Left kidney (tissue), 8 donors: ENCODE results near the gene RNF5. TPM values are rescaled to one million over a fixed set of nuclear protein-coding genes. Genes with fewer than 3 reads are reported as not detected.
"Not testable (repeated sequence)": the region's sequence is repeated elsewhere in the genome, so short reads cannot be mapped to it uniquely, and the experiment has no call there.

Source experiments
- DNase-seq: peaks from one replicate; pipeline ENCODE4 v3.0.0-alpha.2; 2013
- long read RNA-seq, 8 donors: transcript quantifications; one replicate each; lab custom pipeline, GENCODE V29; 2026
- polyA plus RNA-seq: library from polyadenylated mRNA; unstranded; fragments of 120-200 nt; gene quantifications from one replicate; pipeline ENCODE4 v1.2.1, GENCODE V29; 2013; ENCODE audit not compliant: insufficient read length

RNF5 gene
- polyA plus RNA-seq: 90.5 TPM
- long read RNA-seq, donor 1, transcript RNF5-203 (6 exons, 1,168 nt): major isoform, 66 of 91 reads
- long read RNA-seq, donor 1, partial matches to known transcripts: 5 of 91 reads
- long read RNA-seq, donor 1, other reads (novel, unspliced or antisense): 20 of 91 reads
- long read RNA-seq, donor 2, transcript RNF5-203 (6 exons, 1,168 nt): major isoform, 45 of 96 reads
- long read RNA-seq, donor 2, partial matches to known transcripts: 37 of 96 reads
- long read RNA-seq, donor 2, other reads (novel, unspliced or antisense): 14 of 96 reads
- long read RNA-seq, donor 3, transcript RNF5-203 (6 exons, 1,168 nt): major isoform, 43 of 112 reads
- long read RNA-seq, donor 3, partial matches to known transcripts: 64 of 112 reads
- long read RNA-seq, donor 3, other reads (novel, unspliced or antisense): 5 of 112 reads
- long read RNA-seq, donor 4, transcript RNF5-203 (6 exons, 1,168 nt): major isoform, 5 of 5 reads
- long read RNA-seq, donor 4, partial matches to known transcripts: 0 of 5 reads
- long read RNA-seq, donor 4, other reads (novel, unspliced or antisense): 0 of 5 reads
- long read RNA-seq, donor 5, transcript RNF5-203 (6 exons, 1,168 nt): major isoform, 116 of 248 reads
- long read RNA-seq, donor 5, partial matches to known transcripts: 75 of 248 reads
- long read RNA-seq, donor 5, other reads (novel, unspliced or antisense): 57 of 248 reads
- long read RNA-seq, donor 6, transcript RNF5-203 (6 exons, 1,168 nt): major isoform, 57 of 120 reads
- long read RNA-seq, donor 6, partial matches to known transcripts: 51 of 120 reads
- long read RNA-seq, donor 6, other reads (novel, unspliced or antisense): 12 of 120 reads
- long read RNA-seq, donor 7, transcript RNF5-203 (6 exons, 1,168 nt): major isoform, 77 of 119 reads
- long read RNA-seq, donor 7, partial matches to known transcripts: 14 of 119 reads
- long read RNA-seq, donor 7, other reads (novel, unspliced or antisense): 28 of 119 reads
- long read RNA-seq, donor 8, transcript RNF5-203 (6 exons, 1,168 nt): major isoform, 19 of 46 reads
- long read RNA-seq, donor 8, partial matches to known transcripts: 20 of 46 reads
- long read RNA-seq, donor 8, other reads (novel, unspliced or antisense): 7 of 46 reads

DNA sequence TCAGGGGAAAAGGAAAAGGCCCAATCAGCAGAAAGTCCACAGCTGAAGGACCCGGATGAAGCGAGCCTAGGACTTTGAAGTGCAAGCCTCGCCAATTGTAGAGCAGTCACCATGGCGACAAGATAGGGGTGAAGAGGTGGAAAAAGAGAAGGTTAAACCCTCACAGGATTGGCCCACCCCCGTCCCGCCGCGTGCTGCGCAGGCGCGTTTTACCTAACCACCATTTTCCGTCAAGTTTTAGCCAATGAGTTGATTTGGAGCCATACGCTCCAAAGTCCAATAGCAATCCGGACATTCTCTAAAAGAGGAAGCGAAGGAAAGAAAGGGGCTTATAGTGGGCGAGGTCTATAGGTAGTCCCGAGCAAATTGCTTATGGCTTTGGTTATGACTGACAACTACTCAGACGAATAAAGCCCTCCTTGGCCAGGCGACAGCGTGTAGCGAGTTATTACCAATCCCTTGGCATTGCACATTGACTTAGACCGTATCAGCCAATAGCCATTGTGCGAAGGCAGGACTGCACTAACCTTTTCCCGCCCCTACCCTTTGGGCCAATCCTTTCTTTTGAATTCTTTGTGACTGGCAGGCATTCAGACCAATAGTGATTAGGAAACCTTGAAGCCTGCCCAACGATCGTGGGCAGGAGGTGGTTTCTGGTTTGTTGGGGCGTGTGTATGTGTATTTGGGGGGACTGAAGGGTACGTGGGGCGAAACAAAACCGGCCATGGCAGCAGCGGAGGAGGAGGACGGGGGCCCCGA lies at the start of gene RNF5:
TSS of gene RNF5 (plus strand) at position 618 of the 759 bp plus-strand sequence. CDS start at position 725, 107 bp downstream.
- DNase-seq: peak; percentile 100

DNA sequence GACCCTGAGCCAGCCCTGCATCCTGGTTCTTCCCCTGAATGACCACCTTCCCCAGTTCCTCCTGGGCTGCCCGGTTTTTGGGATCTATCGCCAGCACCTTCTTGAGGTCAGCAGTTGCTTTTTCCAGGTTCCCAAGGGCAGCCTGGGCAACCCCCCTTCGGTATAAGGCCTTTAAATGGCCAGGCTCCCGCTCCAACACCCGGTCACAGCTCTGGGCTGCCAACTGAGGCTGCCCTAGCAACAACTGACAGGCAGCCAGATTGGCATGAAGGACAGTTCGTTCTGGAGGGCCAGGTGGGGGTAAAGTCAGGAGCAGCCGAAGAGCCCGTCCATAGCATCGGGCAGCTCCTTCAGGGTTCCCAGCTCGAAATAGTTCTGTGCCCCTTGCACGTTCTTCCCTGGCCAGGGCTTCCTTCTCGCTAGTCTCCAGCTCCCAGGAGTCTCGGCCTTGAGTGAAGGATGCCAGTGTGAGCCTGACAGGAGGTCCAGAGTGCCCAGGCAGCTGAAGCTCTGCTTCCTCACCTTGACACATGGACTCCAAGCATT lies 49.4 kb upstream of the RNF5 start:
- DNase-seq: no peak

- DNase-seq: no peak
These were observed 48.7 kb upstream of the RNF5 start for GRCh38 chr6:32129297-32130088.

DNA sequence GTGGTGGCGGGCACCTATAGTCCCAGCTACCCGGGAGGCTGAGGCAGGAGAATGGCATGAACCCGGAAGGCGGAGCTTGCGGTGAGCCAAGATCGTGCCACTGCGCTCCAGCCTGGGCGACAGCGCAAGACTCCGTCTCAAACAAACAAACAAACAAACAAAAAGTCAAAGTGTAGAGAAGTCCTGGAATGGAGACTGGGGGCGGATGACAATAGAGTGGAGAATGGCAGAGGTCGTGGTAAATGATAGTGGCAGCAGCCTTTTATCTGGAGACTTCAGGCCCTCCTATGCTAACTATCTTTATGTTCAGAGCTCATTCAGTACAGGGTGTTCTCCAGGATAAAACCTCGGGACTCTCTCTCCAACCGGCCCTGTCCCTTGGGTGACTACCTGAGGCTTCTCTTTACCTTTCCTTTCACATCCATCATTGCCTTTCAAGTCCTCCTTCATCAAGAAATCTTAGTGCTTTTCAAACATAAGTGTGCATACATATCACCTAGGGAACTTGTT lies 46.7 kb upstream of the RNF5 start:
- no peak for DNase-seq

- no peak for DNase-seq
These were observed 46.1 kb upstream of the RNF5 start for GRCh38 chr6:32132110-32132509.

GRCh38 chr6:32133786-32134185 lies 44.4 kb upstream of the RNF5 start:
- no peak for DNase-seq

DNA sequence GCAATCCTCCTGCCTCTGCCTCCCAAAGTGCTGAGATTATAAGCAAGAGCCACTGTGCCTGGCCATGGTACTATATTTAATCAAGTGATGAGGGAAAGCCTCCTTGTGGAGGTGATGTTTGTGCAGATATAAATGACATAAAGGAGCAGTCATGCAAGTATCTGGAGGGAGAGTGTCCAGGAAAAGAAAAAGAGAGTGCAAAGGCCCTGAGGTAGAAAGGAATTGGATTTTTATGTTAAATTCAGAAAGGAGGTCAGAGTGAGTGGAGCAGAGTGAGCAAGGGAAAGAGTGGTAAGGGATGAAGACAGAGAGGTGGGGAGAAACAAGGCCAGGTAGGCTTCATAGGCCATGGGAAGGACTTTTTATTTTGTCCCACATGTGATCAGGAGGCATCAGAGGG lies 40.8 kb upstream of the RNF5 start:
- DNase-seq: no peak

GRCh38 chr6:32139590-32139989 lies 38.6 kb upstream of the RNF5 start:
- DNase-seq: no peak

- DNase-seq: no peak
These were observed 37.7 kb upstream of the RNF5 start for GRCh38 chr6:32140420-32141046.

GRCh38 chr6:32144238-32144637 lies 34.0 kb upstream of the RNF5 start:
- DNase-seq: not testable (repeated sequence)

- DNase-seq: no peak
These were observed 31.9 kb upstream of the RNF5 start for GRCh38 chr6:32146287-32146686.

- DNase-seq: no peak
These were observed 31.5 kb upstream of the RNF5 start for GRCh38 chr6:32146687-32147086.

- no peak for DNase-seq
These were observed 30.6 kb upstream of the RNF5 start for GRCh38 chr6:32147401-32148132.

DNA sequence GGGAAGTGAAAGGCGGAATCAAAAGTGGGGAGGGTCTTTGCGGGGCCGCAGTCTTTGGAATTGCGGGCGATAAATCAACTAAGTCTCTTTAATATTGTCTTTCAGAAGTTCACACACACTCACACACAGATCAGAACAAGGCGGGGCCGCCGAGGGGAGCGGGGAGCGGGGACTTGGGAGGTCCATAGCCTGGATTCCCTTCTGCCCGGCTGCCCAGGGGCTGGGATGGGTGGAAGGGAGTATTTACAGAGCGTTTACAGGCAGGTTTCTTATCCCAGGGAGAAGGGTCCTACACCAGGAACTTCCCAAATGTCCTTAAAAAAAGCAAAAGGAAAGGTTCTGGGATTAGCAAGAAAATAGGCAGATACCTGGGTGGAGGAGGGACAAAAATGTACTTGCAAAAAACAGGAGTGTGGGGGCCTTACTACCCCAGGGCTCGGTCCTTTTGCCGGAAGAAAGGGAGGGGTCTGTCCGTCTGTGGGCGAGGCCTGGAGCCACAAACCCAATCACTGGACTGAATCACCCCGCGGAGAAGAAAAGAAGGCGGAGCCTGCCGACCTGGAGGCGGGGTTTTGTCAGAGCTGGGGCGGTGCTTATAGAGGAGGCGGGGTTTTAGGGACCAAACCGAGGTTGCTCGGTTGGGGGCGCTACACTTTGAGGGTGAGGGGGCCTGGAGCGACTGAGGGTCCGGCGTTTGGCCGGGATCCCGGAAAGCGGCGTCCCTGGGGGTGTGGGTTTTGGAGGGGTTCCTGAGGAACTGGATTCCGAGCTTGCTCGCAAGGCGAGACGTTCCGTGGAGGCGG lies 29.7 kb upstream of the RNF5 start:
- peak; percentile 84 for DNase-seq

DNA sequence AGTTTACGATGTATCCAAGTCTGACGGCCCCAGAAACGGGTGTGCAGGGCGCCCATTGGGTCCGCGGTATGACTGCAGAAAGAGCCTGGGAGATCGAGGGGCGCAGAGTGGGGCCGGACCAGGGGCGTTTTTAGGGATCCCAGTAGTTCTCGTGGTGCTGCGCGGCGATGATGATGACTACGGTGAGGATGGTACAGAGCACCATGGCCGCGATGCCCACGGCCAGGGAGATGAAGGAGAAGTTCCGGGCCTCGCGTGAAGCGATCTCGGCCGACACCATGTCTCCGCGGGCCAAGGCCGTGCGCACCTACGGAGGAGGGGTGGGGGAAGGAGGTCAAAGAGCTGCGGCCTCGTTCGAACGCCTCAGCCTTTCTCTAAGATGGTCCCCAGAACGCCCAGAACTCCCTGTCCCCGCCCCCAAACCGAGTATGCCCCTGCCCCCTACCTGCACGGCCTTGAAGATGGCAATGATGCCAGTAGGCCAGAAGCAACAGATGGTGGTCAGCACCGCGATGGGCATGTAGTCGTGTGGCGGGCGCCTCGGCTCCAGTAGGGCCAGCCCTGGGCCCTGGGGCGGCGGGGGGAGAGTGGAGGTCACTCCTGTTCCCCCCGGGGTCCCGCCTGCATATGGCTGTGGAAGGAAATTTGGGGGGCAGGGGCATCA lies 29.0 kb upstream of the RNF5 start:
- DNase-seq: no peak

DNA sequence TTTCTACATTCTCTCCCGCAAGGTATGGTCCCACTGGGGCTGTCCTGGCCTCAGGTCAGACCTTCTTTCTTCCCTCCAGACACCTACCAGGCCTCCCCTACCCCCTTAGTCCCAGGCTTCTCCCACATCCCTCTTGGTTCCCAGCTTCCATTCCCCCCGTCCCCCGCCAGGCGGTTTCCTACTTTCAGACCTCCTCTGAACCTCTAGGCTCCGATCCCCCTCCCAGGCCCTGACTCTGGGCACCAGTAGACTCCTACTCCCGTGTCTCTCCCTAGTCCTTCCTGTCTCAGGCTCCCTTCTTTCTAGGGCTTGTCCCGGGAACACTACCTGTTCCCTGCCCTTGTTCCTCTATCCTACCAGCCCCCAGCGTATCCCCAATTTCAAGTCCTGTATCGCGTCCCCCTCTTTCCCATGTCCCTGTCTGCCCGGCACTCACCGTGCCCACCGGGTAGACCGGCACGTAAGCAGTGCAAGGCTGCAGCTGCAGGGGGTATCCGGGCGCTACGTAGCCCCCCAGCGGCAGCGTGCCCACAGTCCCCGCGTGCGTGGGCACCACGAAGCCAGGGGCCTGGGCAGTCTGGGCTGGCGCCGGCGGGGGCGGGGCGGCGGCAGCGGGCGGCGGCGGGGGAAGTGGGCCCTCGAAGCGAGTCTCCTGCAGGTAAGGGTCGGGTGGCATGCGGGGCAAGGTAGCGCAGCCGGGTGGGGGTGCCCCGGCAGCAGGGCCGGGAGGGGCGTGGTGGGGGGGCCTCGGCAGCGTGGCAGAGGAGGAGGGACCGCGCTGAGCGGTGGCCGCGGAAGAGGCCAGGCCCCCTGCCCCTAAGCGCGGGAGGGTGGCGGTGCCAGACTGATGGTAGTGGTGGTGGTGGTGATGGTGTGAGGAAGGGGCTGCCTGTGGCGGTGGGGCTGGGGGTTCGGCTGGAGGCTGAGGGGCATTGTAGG lies 28.0 kb upstream of the RNF5 start:
- no peak for DNase-seq
